SH-SY5Y (cell line): Measurements from ENCODE around the gene NANOGP8.

ENCODE experiments used
- GATA2 ChIP-seq: IDR thresholded peaks from 2 replicates; pipeline ENCODE4 v1.6.1; 2011; ENCODE audit warnings: mild to moderate bottlenecking, low read depth, low read length
- GATA3 ChIP-seq: IDR thresholded peaks from 2 replicates; pipeline ENCODE4 v1.6.1; 2011; ENCODE audit warnings: low read depth, mild to moderate bottlenecking, low read length, moderate library complexity

GRCh38 chr15:35130245-35130644 is 45.1 kb upstream of the NANOGP8 start:
- TF ChIP-seq GATA2 (no peak), GATA3 (no peak)
